Upper lobe of left lung (tissue), 4 donors: ENCODE measurements around the gene CSH1.

ENCODE experiments used
- CTCF ChIP-seq, 6 experiments: fragments of 450-650 bp in 4 of 6; fragments of 200-600 bp in 2 of 6; sonication (generic) in 2 of 6; IDR thresholded peaks; one replicate each; pipeline ENCODE4 v1.5.1; 2016 to 2019; ENCODE audit warnings: antibody characterized with exemption in 6 of 6
- POLR2A ChIP-seq, 4 donors: fragments of 450-650 bp; IDR thresholded peaks; one replicate each; pipeline ENCODE4 v1.5.1; 2016 to 2017; ENCODE audit warnings: antibody characterized with exemption in 4 of 4, mild to moderate bottlenecking in 2 of 4
- POLR2AphosphoS5 ChIP-seq, 2 donors: sonication (generic); formaldehyde crosslinking; IDR thresholded peaks; one replicate each; pipeline ENCODE4 v1.5.1; 2017; ENCODE audit warnings: antibody characterized with exemption in 2 of 2

- TF ChIP-seq POLR2AphosphoS5 (IDR thresholded peaks at IDR 0.05), result no peak
- no peak for TF ChIP-seq CTCF (IDR thresholded peaks at IDR 0.05)
- no peak for TF ChIP-seq POLR2A (IDR thresholded peaks at IDR 0.05)
These were observed 41.2 kb downstream of the CSH1 start for GRCh38 chr17:63855185-63855584.
